HepG2 (cell line): ENCODE results near the gene MDFI. TPM values are rescaled to one million over a fixed set of nuclear protein-coding genes. Genes with fewer than 3 reads are reported as not detected.

Source experiments
- ERF ChIP-seq: IDR thresholded peaks from 2 replicates; pipeline ENCODE4 v1.6.1; 2018; ENCODE audit warnings: missing biosample characterization, missing genetic modification reagents
- IRF2 ChIP-seq: IDR thresholded peaks from 2 replicates; pipeline ENCODE4 v1.6.1; 2018; ENCODE audit warnings: missing genetic modification reagents, missing compliant biosample characterization
- NRL ChIP-seq: sonication (generic); formaldehyde crosslinking; IDR thresholded peaks from 2 replicates; pipeline ENCODE4 v1.5.0; 2020; ENCODE audit warnings: missing genetic modification reagents, mild to moderate bottlenecking, moderate library complexity, borderline replicate concordance
- PHB2 ChIP-seq: fragments of 450-650 bp; IDR thresholded peaks from 2 replicates; pipeline ENCODE4 v1.6.1; 2018; ENCODE audit not compliant: partially characterized antibody
- RFX5 ChIP-seq: IDR thresholded peaks from 2 replicates; pipeline ENCODE4 v1.6.1; 2011; ENCODE audit warnings: low read depth, low read length, improper control_type of control experiment
- SNAPC2 ChIP-seq: sonication (generic); formaldehyde crosslinking; IDR thresholded peaks from 2 replicates; pipeline ENCODE4 v1.8.1; 2022; ENCODE audit warnings: mild to moderate bottlenecking, missing genetic modification reagents
- ZBTB38 ChIP-seq: sonication (generic); formaldehyde crosslinking; IDR thresholded peaks from 2 replicates; pipeline ENCODE4 v1.5.1; 2020; ENCODE audit warnings: mild to moderate bottlenecking, missing genetic modification reagents
- ZNF292 ChIP-seq: sonication (generic); formaldehyde crosslinking; IDR thresholded peaks from 2 replicates; pipeline ENCODE4 v1.8.1; 2022; ENCODE audit warnings: mild to moderate bottlenecking, low read depth, missing genetic modification reagents, borderline replicate concordance
- ZNF670 ChIP-seq: sonication (generic); formaldehyde crosslinking; IDR thresholded peaks from 2 replicates; pipeline ENCODE4 v1.8.0; 2022; ENCODE audit warnings: mild to moderate bottlenecking, missing genetic modification reagents, borderline replicate concordance
- ZSCAN25 ChIP-seq: sonication (generic); formaldehyde crosslinking; IDR thresholded peaks from 2 replicates; pipeline ENCODE4 v1.8.0; 2022; ENCODE audit warnings: mild to moderate bottlenecking, missing genetic modification reagents
- polyA plus RNA-seq, 8 experiments: library from polyadenylated mRNA; depleted of rRNA in 3 of 8; stranded (reverse) in 7 of 8; unstranded in 1 of 8; fragments of >200 nt; fragmentation: Illumina TruSeq in 4 of 8; extraction: Trizol in 4 of 8; gene quantifications; 2 replicates each; pipeline versions ENCODE4 v1.2.1 to v1.2.3, GENCODE V29; 2011 to 2016; ENCODE audit warnings: low read depth in 4 of 8, missing spikeins in 1 of 8, mixed read lengths in 1 of 8; ENCODE audit not compliant: insufficient read depth in 1 of 8
- total RNA-seq, 5 experiments: library from RNA; depleted of rRNA; stranded (reverse); fragments of >200 nt; fragmentation: Illumina TruSeq; extraction: Trizol; gene quantifications; 2 replicates each; pipeline ENCODE4 v1.2.3, GENCODE V29; 2016; ENCODE audit warnings: low read depth in 1 of 5
- TF ChIP-seq, protein P1 (sequence below): sonication (generic); formaldehyde crosslinking; IDR thresholded peaks from 2 replicates; pipeline ENCODE4 v1.5.0; 2020; ENCODE audit warnings: mild to moderate bottlenecking, missing genetic modification reagents
- TF ChIP-seq, protein P2 (sequence below): sonication (generic); formaldehyde crosslinking; IDR thresholded peaks from 2 replicates; pipeline ENCODE4 v1.4.0; 2020; ENCODE audit warnings: low read depth, mild to moderate bottlenecking, missing genetic modification reagents
- TF ChIP-seq, protein P3 (sequence below): sonication (generic); formaldehyde crosslinking; IDR thresholded peaks from 2 replicates; pipeline ENCODE4 v1.4.0; 2020; ENCODE audit warnings: missing genetic modification reagents, borderline replicate concordance

MDFI gene
- total and polyA plus RNA-seq, 2 of the 13 experiments (the other 11 are each of a cell fraction or from before 2014, with no cell fraction given): 0.28 TPM; not detected in 1

DNA sequence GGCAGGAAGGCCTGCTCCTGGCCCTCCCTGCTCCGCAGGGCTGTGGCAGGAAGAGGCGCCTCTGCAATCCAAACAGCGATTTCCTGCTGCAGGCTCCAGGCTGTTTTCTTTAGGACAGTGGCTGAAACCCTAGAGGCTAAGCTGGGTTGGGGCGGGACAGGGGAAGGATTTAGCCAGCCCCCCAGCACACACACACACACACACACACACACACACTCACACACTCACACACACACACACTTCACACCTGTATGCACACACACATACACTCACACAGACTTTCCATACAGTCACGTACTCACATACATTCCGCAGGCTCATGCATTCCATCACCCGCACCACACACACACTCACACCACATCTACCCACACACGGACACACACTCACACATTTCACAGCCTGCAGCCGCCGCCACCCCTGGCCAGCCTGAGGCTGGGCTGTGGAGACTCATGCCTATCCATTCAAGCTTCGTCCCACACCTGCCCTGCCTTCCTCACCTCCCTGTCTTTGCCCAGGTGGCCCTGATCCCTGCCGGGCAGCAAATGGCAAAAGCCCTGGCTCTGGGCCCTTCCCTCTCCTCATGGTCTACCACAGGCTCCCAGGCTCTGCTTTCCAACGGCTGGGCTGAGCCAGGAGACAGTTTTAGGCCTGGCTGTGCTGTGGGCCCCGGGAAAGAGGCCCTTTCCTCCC lies 17.9 kb downstream of the MDFI start (continued):
- TF ChIP-seq, protein P1, sequence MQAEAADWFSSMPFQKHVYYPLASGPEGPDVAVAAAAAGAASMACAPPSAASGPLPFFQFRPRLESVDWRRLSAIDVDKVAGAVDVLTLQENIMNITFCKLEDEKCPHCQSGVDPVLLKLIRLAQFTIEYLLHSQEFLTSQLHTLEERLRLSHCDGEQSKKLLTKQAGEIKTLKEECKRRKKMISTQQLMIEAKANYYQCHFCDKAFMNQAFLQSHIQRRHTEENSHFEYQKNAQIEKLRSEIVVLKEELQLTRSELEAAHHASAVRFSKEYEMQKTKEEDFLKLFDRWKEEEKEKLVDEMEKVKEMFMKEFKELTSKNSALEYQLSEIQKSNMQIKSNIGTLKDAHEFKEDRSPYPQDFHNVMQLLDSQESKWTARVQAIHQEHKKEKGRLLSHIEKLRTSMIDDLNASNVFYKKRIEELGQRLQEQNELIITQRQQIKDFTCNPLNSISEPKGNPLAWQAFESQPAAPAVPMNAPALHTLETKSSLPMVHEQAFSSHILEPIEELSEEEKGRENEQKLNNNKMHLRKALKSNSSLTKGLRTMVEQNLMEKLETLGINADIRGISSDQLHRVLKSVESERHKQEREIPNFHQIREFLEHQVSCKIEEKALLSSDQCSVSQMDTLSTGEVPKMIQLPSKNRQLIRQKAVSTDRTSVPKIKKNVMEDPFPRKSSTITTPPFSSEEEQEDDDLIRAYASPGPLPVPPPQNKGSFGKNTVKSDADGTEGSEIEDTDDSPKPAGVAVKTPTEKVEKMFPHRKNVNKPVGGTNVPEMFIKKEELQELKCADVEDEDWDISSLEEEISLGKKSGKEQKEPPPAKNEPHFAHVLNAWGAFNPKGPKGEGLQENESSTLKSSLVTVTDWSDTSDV: peak; percentile 50; the same call in 1 of the 2 replicates
- TF ChIP-seq NRL (CRISPR knock-in tag) (0 out of 2 replicates have a peak, but pooled peaks have one; percentile 26), ZBTB38 (CRISPR knock-in tag) (0 out of 2 replicates have a peak, but pooled peaks have one; percentile 31), RFX5 (no peak), IRF2 (CRISPR knock-in tag) (no peak), PHB2 (no peak), ZSCAN25 (peak; percentile 82), ZNF670 (CRISPR knock-in tag) (no peak), ZNF292 (CRISPR knock-in tag) (0 out of 2 replicates have a peak, but pooled peaks have one; percentile 32), SNAPC2 (CRISPR knock-in tag) (no peak), ERF (CRISPR knock-in tag) (no peak)
- TF ChIP-seq, protein P2, sequence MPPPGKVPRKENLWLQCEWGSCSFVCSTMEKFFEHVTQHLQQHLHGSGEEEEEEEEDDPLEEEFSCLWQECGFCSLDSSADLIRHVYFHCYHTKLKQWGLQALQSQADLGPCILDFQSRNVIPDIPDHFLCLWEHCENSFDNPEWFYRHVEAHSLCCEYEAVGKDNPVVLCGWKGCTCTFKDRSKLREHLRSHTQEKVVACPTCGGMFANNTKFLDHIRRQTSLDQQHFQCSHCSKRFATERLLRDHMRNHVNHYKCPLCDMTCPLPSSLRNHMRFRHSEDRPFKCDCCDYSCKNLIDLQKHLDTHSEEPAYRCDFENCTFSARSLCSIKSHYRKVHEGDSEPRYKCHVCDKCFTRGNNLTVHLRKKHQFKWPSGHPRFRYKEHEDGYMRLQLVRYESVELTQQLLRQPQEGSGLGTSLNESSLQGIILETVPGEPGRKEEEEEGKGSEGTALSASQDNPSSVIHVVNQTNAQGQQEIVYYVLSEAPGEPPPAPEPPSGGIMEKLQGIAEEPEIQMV (CRISPR knock-in tag): no peak
- TF ChIP-seq, protein P3, sequence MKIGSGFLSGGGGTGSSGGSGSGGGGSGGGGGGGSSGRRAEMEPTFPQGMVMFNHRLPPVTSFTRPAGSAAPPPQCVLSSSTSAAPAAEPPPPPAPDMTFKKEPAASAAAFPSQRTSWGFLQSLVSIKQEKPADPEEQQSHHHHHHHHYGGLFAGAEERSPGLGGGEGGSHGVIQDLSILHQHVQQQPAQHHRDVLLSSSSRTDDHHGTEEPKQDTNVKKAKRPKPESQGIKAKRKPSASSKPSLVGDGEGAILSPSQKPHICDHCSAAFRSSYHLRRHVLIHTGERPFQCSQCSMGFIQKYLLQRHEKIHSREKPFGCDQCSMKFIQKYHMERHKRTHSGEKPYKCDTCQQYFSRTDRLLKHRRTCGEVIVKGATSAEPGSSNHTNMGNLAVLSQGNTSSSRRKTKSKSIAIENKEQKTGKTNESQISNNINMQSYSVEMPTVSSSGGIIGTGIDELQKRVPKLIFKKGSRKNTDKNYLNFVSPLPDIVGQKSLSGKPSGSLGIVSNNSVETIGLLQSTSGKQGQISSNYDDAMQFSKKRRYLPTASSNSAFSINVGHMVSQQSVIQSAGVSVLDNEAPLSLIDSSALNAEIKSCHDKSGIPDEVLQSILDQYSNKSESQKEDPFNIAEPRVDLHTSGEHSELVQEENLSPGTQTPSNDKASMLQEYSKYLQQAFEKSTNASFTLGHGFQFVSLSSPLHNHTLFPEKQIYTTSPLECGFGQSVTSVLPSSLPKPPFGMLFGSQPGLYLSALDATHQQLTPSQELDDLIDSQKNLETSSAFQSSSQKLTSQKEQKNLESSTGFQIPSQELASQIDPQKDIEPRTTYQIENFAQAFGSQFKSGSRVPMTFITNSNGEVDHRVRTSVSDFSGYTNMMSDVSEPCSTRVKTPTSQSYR (CRISPR knock-in tag): no peak
